KOPT-K1 (cell line): Measurements from ENCODE around the gene TANK.
A peak's percentile ranks its signal among the peaks of the same experiment; 100 is the strongest.

Source experiments
- H3K27ac ChIP-seq: fragments of 200-600 bp; sonication (generic); 2 replicates; pipeline ENCODE4 v1.5.1; 2016; ENCODE audit warnings: antibody characterized with exemption, mild to moderate bottlenecking, low read depth, low read length; ENCODE audit not compliant: poor library complexity, severe bottlenecking
- H3K36me3 ChIP-seq: fragments of 200-600 bp; sonication (generic); 2 replicates; pipeline ENCODE4 v1.5.1; 2017; ENCODE audit warnings: antibody characterized with exemption, mild to moderate bottlenecking, low read length, moderate library complexity; ENCODE audit not compliant: insufficient read depth
- H3K9me3 ChIP-seq: fragments of 200-600 bp; sonication (generic); 2 replicates; pipeline ENCODE4 v1.5.1; 2017; ENCODE audit warnings: antibody characterized with exemption, low read length, mild to moderate bottlenecking; ENCODE audit not compliant: insufficient read depth, poor library complexity, severe bottlenecking

TANK gene

GRCh38 chr2:161146209-161146775 is 13.9 kb upstream of the TANK start:
- H3K36me3 ChIP-seq: peaks cover 10% of the 10 kb centered on the region; the same call in 1 of the 2 replicates
- no peak overlapping the region for H3K27ac ChIP-seq
- H3K9me3 ChIP-seq: peaks cover 47% of the 10 kb centered on the region

GRCh38 chr2:161146996-161147395 is 13.2 kb upstream of the TANK start:
- H3K36me3 ChIP-seq: peaks cover 10% of the 10 kb centered on the region; the same call in 1 of the 2 replicates
- peaks cover 54% of the 10 kb centered on the region for H3K9me3 ChIP-seq
- H3K27ac ChIP-seq: no peak overlapping the region

- no peak overlapping the region for H3K27ac ChIP-seq
- peaks cover 10% of the 10 kb centered on the region; the same call in 1 of the 2 replicates for H3K36me3 ChIP-seq
- H3K9me3 ChIP-seq: peaks cover 62% of the 10 kb centered on the region
Measured at GRCh38 chr2:161147856-161148255, 12.4 kb upstream of the TANK start.

- H3K9me3 ChIP-seq: peaks cover 57% of the 10 kb centered on the region
- H3K27ac ChIP-seq: no peak overlapping the region
- H3K36me3 ChIP-seq: peaks cover 10% of the 10 kb centered on the region; the same call in 1 of the 2 replicates
Measured at GRCh38 chr2:161150704-161151103, 9.5 kb upstream of the TANK start.

GRCh38 chr2:161152302-161152701 is 7.9 kb upstream of the TANK start:
- Histone ChIP-seq H3K9me3 (peaks cover 50% of the 10 kb centered on the region), H3K36me3 (peaks cover 3% of the 10 kb centered on the region; the same call in 1 of the 2 replicates)

GRCh38 chr2:161158882-161159281 is 1.3 kb upstream of the TANK start:
- Histone ChIP-seq H3K9me3 (no peaks in the 10 kb centered on the region), H3K36me3 (peaks cover 13% of the 10 kb centered on the region), H3K27ac (no peak overlapping the region)

More at GRCh38 chr2:161152302-161152701, 7.9 kb upstream of the TANK start:
- no peak overlapping the region for H3K27ac ChIP-seq

- no peaks in the 10 kb centered on the region for H3K9me3 ChIP-seq
- H3K27ac ChIP-seq: peak overlapping the region; percentile 95
- H3K36me3 ChIP-seq: peaks cover 20% of the 10 kb centered on the region
Measured at GRCh38 chr2:161159456-161160225, 587 bp upstream of the TANK start.

- Histone ChIP-seq H3K36me3 (peaks cover 36% of the 10 kb centered on the region), H3K27ac (peak overlapping the region; percentile 95), H3K9me3 (no peaks in the 10 kb centered on the region)
Measured at GRCh38 chr2:161161074-161161706, 962 bp downstream of the TANK start.

GRCh38 chr2:161163440-161163839 is 3.2 kb downstream of the TANK start:
- Histone ChIP-seq H3K36me3 (peaks cover 52% of the 10 kb centered on the region), H3K9me3 (no peaks in the 10 kb centered on the region), H3K27ac (peak overlapping the region; percentile 46)

GRCh38 chr2:161164161-161164560 is 3.9 kb downstream of the TANK start:
- Histone ChIP-seq H3K27ac (peak overlapping the region; percentile 33), H3K9me3 (no peaks in the 10 kb centered on the region), H3K36me3 (peaks cover 52% of the 10 kb centered on the region)

GRCh38 chr2:161165266-161165665 is 5.0 kb downstream of the TANK start:
- Histone ChIP-seq H3K27ac (no peak overlapping the region), H3K36me3 (peaks cover 52% of the 10 kb centered on the region), H3K9me3 (no peaks in the 10 kb centered on the region)

- peaks cover 57% of the 10 kb centered on the region for H3K36me3 ChIP-seq
- H3K27ac ChIP-seq: peak overlapping the region; percentile 60
- H3K9me3 ChIP-seq: no peaks in the 10 kb centered on the region
Measured at GRCh38 chr2:161165811-161166210, 5.6 kb downstream of the TANK start.

GRCh38 chr2:161166538-161167409 is 6.5 kb downstream of the TANK start:
- H3K27ac ChIP-seq: peak overlapping the region; percentile 60
- no peaks in the 10 kb centered on the region for H3K9me3 ChIP-seq

GRCh38 chr2:161169335-161169734 is 9.1 kb downstream of the TANK start:
- no peaks in the 10 kb centered on the region for H3K9me3 ChIP-seq
- H3K36me3 ChIP-seq: peaks cover 68% of the 10 kb centered on the region
- no peak overlapping the region for H3K27ac ChIP-seq

More at GRCh38 chr2:161166538-161167409, 6.5 kb downstream of the TANK start:
- H3K36me3 ChIP-seq: peaks cover 61% of the 10 kb centered on the region
